Ascending aorta (tissue), 2 donors: Measurements from ENCODE around the gene ALPL. TPM values are rescaled to one million over a fixed set of nuclear protein-coding genes. Genes with fewer than 3 reads are reported as not detected.

ENCODE experiments used
- DNase-seq, 2 donors: peaks; one replicate each; pipeline ENCODE4 v3.0.0-alpha.2; 2019; ENCODE audit warnings: low spot score in 2 of 2
- H3K27ac ChIP-seq, 2 donors: fragments of 200-600 bp; sonication (generic); one replicate each; pipeline ENCODE4 v1.5.1; 2016 to 2017; ENCODE audit warnings: mild to moderate bottlenecking in 1 of 2
- H3K27me3 ChIP-seq: fragments of 200-600 bp; sonication (generic); one replicate; pipeline ENCODE4 v1.5.1; 2017
- H3K36me3 ChIP-seq, 2 donors: fragments of 200-600 bp; sonication (generic); one replicate each; pipeline ENCODE4 v1.5.1; 2016
- H3K4me1 ChIP-seq, 2 donors: fragments of 200-600 bp; sonication (generic); one replicate each; pipeline ENCODE4 v1.5.1; 2016 to 2017; ENCODE audit warnings: mild to moderate bottlenecking in 1 of 2
- H3K4me3 ChIP-seq, 2 donors: fragments of 200-600 bp; sonication (generic); one replicate each; pipeline ENCODE4 v1.5.1; 2016 to 2017; ENCODE audit warnings: mild to moderate bottlenecking in 1 of 2
- H3K9me3 ChIP-seq, 2 donors: fragments of 200-600 bp; sonication (generic); one replicate each; pipeline ENCODE4 v1.5.1; 2016
- intact Hi-C: fragments of 100-400 bp; cut with DNase I; formaldehyde crosslinking; loops from one replicate; pipeline ENCODE4 v1.15.1; 2023
- total RNA-seq: library from RNA; depleted of rRNA; stranded (reverse); fragments of >200 nt; gene quantifications from one replicate; pipeline ENCODE4 v1.1.0, GENCODE V29; 2016
- TF ChIP-seq, protein P1 (sequence below), 3 experiments: fragments of 200-600 bp in 2 of 3; fragments of 450-650 bp in 1 of 3; sonication (generic) in 2 of 3; IDR thresholded peaks; one replicate each; pipeline ENCODE4 v1.5.1; 2016 to 2019; ENCODE audit warnings: antibody characterized with exemption in 3 of 3, mild to moderate bottlenecking in 1 of 3, moderate library complexity in 1 of 3

Gene ALPL
- total RNA-seq, 1 donor from 2014 or later = 35.3 TPM

DNA sequence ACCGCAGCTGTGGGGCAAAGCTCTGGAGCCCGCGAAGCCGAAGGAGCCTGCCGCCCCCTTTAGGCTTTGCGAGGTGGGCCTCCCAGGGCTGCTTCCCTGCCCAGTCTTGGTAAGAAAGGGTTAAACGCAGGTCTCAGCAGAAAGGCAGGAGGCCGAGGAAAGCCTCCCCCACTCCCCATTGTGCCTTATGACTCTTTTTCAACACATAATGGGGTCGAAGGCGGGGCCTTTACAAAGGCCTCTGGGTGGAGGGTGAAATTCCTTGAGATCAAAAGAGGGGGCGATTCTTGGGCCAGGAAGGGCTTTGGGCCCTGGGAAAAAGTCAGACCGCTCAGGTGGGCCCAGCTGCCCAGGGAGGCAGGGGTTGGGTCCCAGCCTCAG, 880 bp downstream of the ALPL start:
- peaks cover 9% of the 10 kb centered on the region for H3K27me3 ChIP-seq
- peaks cover 4 to 5% of the 10 kb centered on the region in 2 donors for H3K4me1 ChIP-seq
- no peak overlapping the region for H3K4me3 ChIP-seq
- H3K27ac ChIP-seq = no peak overlapping the region
- intact Hi-C loops = no loop called here
- H3K36me3 ChIP-seq = no peaks in the 10 kb centered on the region
- TF ChIP-seq, protein P1, sequence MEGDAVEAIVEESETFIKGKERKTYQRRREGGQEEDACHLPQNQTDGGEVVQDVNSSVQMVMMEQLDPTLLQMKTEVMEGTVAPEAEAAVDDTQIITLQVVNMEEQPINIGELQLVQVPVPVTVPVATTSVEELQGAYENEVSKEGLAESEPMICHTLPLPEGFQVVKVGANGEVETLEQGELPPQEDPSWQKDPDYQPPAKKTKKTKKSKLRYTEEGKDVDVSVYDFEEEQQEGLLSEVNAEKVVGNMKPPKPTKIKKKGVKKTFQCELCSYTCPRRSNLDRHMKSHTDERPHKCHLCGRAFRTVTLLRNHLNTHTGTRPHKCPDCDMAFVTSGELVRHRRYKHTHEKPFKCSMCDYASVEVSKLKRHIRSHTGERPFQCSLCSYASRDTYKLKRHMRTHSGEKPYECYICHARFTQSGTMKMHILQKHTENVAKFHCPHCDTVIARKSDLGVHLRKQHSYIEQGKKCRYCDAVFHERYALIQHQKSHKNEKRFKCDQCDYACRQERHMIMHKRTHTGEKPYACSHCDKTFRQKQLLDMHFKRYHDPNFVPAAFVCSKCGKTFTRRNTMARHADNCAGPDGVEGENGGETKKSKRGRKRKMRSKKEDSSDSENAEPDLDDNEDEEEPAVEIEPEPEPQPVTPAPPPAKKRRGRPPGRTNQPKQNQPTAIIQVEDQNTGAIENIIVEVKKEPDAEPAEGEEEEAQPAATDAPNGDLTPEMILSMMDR (IDR thresholded peaks at IDR 0.05) = no peak
- no peak for DNase-seq
- H3K9me3 ChIP-seq = no peaks in the 10 kb centered on the region

DNA sequence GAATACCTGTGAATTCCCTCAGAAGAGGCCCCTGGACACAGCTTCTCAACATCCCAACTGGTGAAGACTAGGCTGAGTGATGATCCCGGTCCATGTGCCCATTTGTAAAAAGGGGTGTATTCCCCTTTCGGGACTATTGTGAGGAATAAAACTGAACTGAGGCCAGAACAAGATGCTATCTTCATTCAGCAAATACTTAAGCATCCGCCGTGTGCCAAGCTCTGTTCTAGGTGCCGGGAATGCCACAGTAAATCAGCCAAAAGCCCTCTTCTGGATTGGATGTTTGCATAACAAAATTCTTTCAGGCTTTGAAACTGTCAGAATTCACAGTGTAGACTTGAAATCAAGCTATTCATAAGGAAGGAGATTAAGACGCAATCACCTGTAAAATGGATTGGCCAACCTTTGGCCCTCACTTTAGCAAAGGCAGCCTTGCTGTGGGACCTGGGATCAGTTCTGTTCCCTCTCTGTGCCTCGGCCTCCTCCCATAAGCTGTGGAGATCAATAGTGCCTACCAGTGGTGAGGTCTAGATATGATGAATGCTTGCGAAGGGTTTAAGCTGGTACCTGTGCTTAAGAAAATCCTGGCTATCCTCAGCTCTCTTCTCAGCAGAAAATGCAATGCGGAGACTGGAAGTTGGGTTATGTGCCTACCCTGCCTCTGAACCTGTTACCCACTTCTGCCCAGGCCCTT, 1.8 kb downstream of the ALPL start:
- Histone ChIP-seq H3K4me3 (no peak overlapping the region), H3K27me3 (peaks cover 9% of the 10 kb centered on the region), H3K4me1 (peaks cover 4 to 5% of the 10 kb centered on the region in 2 donors), H3K9me3 (no peaks in the 10 kb centered on the region), H3K27ac (no peak overlapping the region), H3K36me3 (no peaks in the 10 kb centered on the region)
- TF ChIP-seq, protein P1 (IDR thresholded peaks at IDR 0.05) = no peak
- intact Hi-C loops = no loop called here
- DNase-seq = no peak

DNA sequence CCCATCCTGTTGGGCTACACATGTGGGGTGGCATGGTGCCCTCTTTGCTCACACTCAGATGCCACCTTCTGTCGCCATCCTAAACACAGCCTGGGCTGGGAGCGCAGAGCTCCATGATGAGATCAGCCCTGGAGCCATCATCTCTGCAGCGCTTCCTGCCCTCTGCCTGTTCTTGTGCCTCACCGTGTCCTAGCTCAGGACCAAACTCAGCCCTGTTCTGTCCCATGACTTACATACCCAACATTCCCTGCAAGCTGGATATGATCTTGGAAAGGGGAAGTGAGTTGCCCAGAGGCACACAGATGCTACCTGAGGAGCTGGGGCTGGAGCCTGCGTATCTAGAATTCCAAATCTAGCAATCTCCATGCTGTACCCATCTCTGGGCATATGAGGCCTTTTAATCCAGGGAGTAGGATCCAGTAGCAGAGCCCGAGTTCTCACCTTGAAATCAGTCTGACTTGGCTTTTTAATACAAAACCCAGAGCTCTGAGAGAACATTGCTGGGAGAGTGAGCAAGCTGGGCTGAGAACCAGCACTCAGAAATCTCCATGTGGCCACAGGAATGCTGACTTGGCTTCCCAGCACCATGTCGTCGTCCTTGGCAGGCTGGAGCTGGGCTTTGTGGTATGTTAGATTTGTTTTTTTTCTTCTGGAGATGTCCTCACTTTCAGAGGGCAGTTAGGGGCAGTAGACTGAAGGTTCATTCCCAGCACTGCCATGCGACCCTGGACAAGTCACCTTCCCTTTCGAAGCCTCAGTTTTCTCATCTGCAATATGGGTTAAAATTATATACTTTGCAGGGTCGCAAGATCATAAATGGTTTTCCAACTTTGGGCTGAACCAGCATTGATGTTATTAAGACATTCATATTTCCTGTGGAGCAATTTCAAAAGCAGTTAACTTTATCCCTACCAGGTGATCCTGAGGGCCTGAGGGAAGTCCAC, 2.6 kb downstream of the ALPL start:
- Histone ChIP-seq H3K27ac (no peak overlapping the region), H3K4me3 (no peak overlapping the region), H3K36me3 (no peaks in the 10 kb centered on the region), H3K4me1 (peaks cover 4 to 5% of the 10 kb centered on the region in 2 donors), H3K27me3 (peaks cover 9% of the 10 kb centered on the region), H3K9me3 (no peaks in the 10 kb centered on the region)
- intact Hi-C loops = no loop called here
- DNase-seq = peak in 1 of 2 donors; percentile 79
- TF ChIP-seq, protein P1 (IDR thresholded peaks at IDR 0.05) = no peak

DNA sequence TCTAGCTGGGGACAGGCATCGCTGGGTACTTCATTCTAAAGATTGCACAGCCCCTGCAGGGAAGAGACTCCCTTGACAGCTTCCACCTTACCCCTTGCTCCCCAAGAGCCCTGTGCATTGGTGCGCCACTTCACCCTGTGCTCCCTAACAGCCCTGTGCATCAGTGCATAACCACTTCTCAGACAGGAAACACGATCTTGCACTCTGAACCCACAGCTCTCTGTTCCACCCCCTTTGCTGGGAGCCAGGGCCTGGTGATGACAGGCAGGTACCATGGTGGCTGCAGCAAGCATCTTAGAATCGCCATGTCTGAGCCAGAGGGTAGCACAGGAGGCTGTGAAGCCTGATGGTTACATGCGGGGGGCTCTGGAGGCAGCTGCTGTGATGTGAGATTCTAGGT, 5.0 kb downstream of the ALPL start:
- intact Hi-C loops = no loop called here
- TF ChIP-seq, protein P1 (IDR thresholded peaks at IDR 0.05) = no peak
- Histone ChIP-seq H3K36me3 (no peaks in the 10 kb centered on the region), H3K27me3 (peaks cover 3% of the 10 kb centered on the region), H3K4me3 (no peak overlapping the region), H3K27ac (no peak overlapping the region), H3K9me3 (no peaks in the 10 kb centered on the region), H3K4me1 (no peaks in the 10 kb centered on the region)
- DNase-seq = no peak

DNA sequence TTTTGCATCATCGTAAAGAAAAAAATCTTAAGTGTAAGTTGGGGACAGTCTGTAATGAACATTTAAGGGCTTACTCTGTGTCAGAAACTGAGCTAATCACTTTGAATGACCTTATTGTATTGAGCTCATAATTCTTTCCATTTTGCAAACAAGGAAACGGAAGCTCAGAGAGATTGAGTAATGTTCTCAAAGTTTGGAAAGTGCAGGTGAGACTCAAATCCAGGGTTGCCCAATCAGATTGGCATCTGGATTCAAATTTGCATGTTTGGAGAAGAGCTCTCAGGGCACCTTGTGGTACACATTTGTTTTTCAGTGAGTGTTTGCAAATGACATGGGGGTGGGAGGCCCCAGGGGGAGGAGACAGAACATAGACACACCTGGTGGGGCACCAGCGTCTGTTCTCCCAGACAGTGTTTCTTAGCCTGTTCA, 8.0 kb downstream of the ALPL start:
- intact Hi-C loops = no loop called here
- no peak for DNase-seq
- TF ChIP-seq, protein P1 (IDR thresholded peaks at IDR 0.05) = no peak

More for the DNA sequence above, 8.0 kb downstream of the ALPL start:
- H3K4me1 ChIP-seq = no peaks in the 10 kb centered on the region
- H3K4me3 ChIP-seq = no peak overlapping the region
- H3K36me3 ChIP-seq = no peaks in the 10 kb centered on the region
- H3K27ac ChIP-seq = no peak overlapping the region
- H3K9me3 ChIP-seq = no peaks in the 10 kb centered on the region
- H3K27me3 ChIP-seq = no peaks in the 10 kb centered on the region
